ENCODE measurements around the gene ITIH1. TPM values are rescaled to one million over a fixed set of nuclear protein-coding genes. Genes with fewer than 3 reads are reported as not detected.

Gene ITIH1
- total and polyA plus RNA-seq, 2 experiments from 2014 or later = not detected

DNA sequence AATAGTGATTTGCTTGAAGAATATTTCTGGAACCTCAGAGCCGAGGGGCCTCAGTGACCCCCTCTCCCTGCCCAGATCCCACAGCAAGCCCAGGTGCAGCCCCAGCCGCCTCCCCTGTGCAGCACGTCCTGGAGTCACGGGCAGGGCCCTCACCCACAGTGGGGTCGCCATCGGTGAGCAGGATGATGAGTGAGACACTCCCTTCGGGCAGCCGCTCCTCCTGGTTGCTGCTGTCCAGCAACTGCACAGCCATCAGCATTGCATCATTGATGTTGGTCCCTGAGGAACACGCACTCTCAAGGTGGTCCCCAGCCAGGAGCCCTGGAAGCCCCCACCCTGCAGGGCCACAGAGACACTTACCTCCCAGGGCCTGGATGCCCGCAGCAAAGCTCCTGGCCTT is 46.6 kb downstream of the ITIH1 start:
- Histone ChIP-seq H3K9me2 (ENCODE audit: insufficient read depth) (no peaks in the 10 kb centered on the region), H3K4me2 (ENCODE audit: unreplicated experiment) (no peak overlapping the region), H3F3A (ENCODE audit: insufficient read depth) (no peaks in the 10 kb centered on the region), H3K27ac (no peak overlapping the region), H3K79me2 (ENCODE audit: insufficient read depth) (no peaks in the 10 kb centered on the region), H3K4me1 (ENCODE audit: insufficient read depth) (no peaks in the 10 kb centered on the region), H3K27me3 (replicated peaks; ENCODE audit: insufficient read depth) (no peaks in the 10 kb centered on the region), H3K9me3 (ENCODE audit: low read depth) (no peaks in the 10 kb centered on the region), H3K4me3 (no peak overlapping the region), H2AFZ (no peak overlapping the region), H3K36me3 (ENCODE audit: low read depth) (no peaks in the 10 kb centered on the region), H4K20me1 (ENCODE audit: insufficient read depth) (no peaks in the 10 kb centered on the region), H3K9ac (no peak overlapping the region)
- TF ChIP-seq EZH2 (IDR thresholded peaks at IDR 0.05; ENCODE audit: insufficient read depth, poor library complexity, severe bottlenecking) = no peak
- 87 to 97% methylated on average over 8 to 10 of the region's 10 CpGs for WGBS, 2 experiments (ENCODE audit: low coverage in 1 of 2, low lambda C conversion rate in 2 of 2, missing lambda C conversion rate in 2 of 2)
- no peak for DNase-seq
- in situ Hi-C loops (cut with MboI) = no loop called here

DNA sequence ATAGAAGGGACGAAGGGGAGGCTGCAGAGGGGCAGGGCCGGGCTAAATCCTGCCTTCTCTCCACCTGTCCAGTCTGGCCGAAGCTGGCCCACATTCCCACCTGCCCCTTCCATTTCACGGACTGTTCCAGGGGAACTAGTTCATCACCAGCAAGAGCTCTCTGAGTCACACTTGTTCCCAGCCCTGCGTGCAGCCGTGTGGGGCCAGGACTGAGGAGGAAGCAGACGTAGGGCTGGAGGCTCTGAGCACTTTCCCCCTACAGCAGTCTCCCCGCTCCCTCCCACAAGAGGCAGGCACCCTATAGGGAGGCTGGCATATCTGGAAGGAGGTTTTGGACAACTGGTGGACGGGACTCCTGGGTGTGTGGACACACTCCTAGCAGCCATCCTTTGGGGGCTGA is 50.0 kb downstream of the ITIH1 start:
- H3K27ac ChIP-seq = no peak overlapping the region
- H2AFZ ChIP-seq = no peak overlapping the region
- peak; percentile 49 for DNase-seq
- in situ Hi-C loops (cut with MboI) = no loop called here
- H3K4me2 ChIP-seq (ENCODE audit: unreplicated experiment) = no peak overlapping the region
- no peaks in the 10 kb centered on the region for H3K27me3 ChIP-seq (replicated peaks; ENCODE audit: insufficient read depth)
- H3K79me2 ChIP-seq (ENCODE audit: insufficient read depth) = no peaks in the 10 kb centered on the region
- no peaks in the 10 kb centered on the region for H3K9me3 ChIP-seq (ENCODE audit: low read depth)
- no peaks in the 10 kb centered on the region for H4K20me1 ChIP-seq (ENCODE audit: insufficient read depth)
- H3K9me2 ChIP-seq (ENCODE audit: insufficient read depth) = no peaks in the 10 kb centered on the region
- H3K4me3 ChIP-seq = no peak overlapping the region
- peaks cover 8% of the 10 kb centered on the region for H3K4me1 ChIP-seq (ENCODE audit: insufficient read depth)
- H3K36me3 ChIP-seq (ENCODE audit: low read depth) = no peaks in the 10 kb centered on the region
- no peak overlapping the region for H3K9ac ChIP-seq
- no peaks in the 10 kb centered on the region for H3F3A ChIP-seq (ENCODE audit: insufficient read depth)
- 50 to 59% methylated on average over 9 of the region's 9 CpGs for WGBS, 2 experiments (ENCODE audit: low coverage in 1 of 2, low lambda C conversion rate in 2 of 2, missing lambda C conversion rate in 2 of 2)
- TF ChIP-seq EZH2phosphoT487 (IDR thresholded peaks at IDR 0.05; ENCODE audit: insufficient read depth, low read depth) = no peak
- no peak for TF ChIP-seq EZH2 (IDR thresholded peaks at IDR 0.05; ENCODE audit: insufficient read depth, poor library complexity, severe bottlenecking)

DNA sequence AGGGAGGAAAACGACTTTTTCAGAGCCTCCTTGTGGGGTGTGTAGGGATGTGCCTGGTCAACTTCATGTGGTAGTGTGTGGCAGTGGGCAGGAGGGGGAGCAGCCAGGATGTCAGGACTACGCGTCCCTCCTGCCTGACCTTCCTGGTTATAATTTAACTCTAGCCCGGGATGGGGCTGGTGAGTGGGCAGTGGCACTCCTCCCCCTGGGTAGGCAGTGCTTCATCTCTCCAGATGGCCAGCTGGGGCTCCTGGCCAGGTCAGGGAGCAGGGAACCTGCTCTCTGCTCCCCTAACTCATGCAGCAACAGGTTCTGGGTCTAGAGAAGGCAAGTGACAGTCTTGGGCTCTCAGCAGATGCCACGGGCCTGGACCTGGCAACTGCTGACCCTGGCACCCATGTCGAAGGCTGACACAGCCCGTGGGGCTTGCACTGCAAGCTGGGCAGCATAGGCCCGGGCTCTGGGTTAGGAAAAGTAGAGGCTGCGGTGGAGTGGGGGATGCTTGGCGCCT is 50.5 kb downstream of the ITIH1 start:
- in situ Hi-C loops (cut with MboI) = no loop called here
- no peak for DNase-seq

DNA sequence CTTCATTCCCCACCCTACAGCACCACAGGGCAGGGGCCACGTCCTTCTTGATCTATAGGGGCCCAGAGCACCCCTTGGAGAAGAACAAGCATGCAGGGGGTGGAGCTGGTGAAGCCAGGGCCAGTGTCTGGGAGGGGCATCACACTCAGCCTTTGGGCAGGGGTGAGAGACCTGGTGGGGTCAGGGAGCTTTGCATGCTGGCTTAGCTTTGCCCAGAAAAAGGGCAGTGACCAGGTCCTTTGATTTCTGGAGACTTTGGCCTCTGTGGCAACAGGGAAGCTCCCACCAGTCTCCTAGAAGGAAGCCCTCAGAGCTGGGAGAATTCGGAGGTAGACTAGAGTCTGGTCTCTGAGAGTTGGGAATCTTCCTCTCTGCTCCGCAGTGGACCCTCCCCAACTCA is 52.1 kb downstream of the ITIH1 start:
- no peak overlapping the region for H3K9ac ChIP-seq
- H3K4me2 ChIP-seq (ENCODE audit: unreplicated experiment) = no peak overlapping the region
- no peaks in the 10 kb centered on the region for H3F3A ChIP-seq (ENCODE audit: insufficient read depth)
- H3K4me1 ChIP-seq (ENCODE audit: insufficient read depth) = peaks cover 8% of the 10 kb centered on the region
- no peaks in the 10 kb centered on the region for H3K27me3 ChIP-seq (replicated peaks; ENCODE audit: insufficient read depth)
- no peaks in the 10 kb centered on the region for H3K79me2 ChIP-seq (ENCODE audit: insufficient read depth)
- no peak overlapping the region for H3K27ac ChIP-seq
- no peak overlapping the region for H3K4me3 ChIP-seq
- WGBS, 2 experiments (ENCODE audit: low coverage in 1 of 2, low lambda C conversion rate in 2 of 2, missing lambda C conversion rate in 2 of 2) = 69 to 79% methylated on average over 3 of the region's 3 CpGs
- DNase-seq = no peak
- no peaks in the 10 kb centered on the region for H3K9me2 ChIP-seq (ENCODE audit: insufficient read depth)
- TF ChIP-seq EZH2phosphoT487 (IDR thresholded peaks at IDR 0.05; ENCODE audit: insufficient read depth, low read depth) (no peak), EZH2 (IDR thresholded peaks at IDR 0.05; ENCODE audit: insufficient read depth, poor library complexity, severe bottlenecking) (no peak)
- H4K20me1 ChIP-seq (ENCODE audit: insufficient read depth) = no peaks in the 10 kb centered on the region
- no peaks in the 10 kb centered on the region for H3K9me3 ChIP-seq (ENCODE audit: low read depth)
- in situ Hi-C loops (cut with MboI) = no loop called here
- no peak overlapping the region for H2AFZ ChIP-seq
- H3K36me3 ChIP-seq (ENCODE audit: low read depth) = no peaks in the 10 kb centered on the region

More for the DNA sequence above, 50.5 kb downstream of the ITIH1 start:
- H3K27me3 ChIP-seq (replicated peaks; ENCODE audit: insufficient read depth) = no peaks in the 10 kb centered on the region
- H4K20me1 ChIP-seq (ENCODE audit: insufficient read depth) = no peaks in the 10 kb centered on the region
- no peaks in the 10 kb centered on the region for H3F3A ChIP-seq (ENCODE audit: insufficient read depth)
- no peaks in the 10 kb centered on the region for H3K79me2 ChIP-seq (ENCODE audit: insufficient read depth)
- 67 to 71% methylated on average over 10 of the region's 10 CpGs for WGBS, 2 experiments (ENCODE audit: low coverage in 1 of 2, low lambda C conversion rate in 2 of 2, missing lambda C conversion rate in 2 of 2)
- H3K4me3 ChIP-seq = no peak overlapping the region
- H3K4me2 ChIP-seq (ENCODE audit: unreplicated experiment) = no peak overlapping the region
- peaks cover 8% of the 10 kb centered on the region for H3K4me1 ChIP-seq (ENCODE audit: insufficient read depth)
- H3K27ac ChIP-seq = no peak overlapping the region
- no peak overlapping the region for H3K9ac ChIP-seq
- no peaks in the 10 kb centered on the region for H3K36me3 ChIP-seq (ENCODE audit: low read depth)
- TF ChIP-seq EZH2 (IDR thresholded peaks at IDR 0.05; ENCODE audit: insufficient read depth, poor library complexity, severe bottlenecking) (no peak), EZH2phosphoT487 (IDR thresholded peaks at IDR 0.05; ENCODE audit: insufficient read depth, low read depth) (no peak)
- no peaks in the 10 kb centered on the region for H3K9me3 ChIP-seq (ENCODE audit: low read depth)
- no peaks in the 10 kb centered on the region for H3K9me2 ChIP-seq (ENCODE audit: insufficient read depth)
- H2AFZ ChIP-seq = no peak overlapping the region

Measured in GM23248 (cell line).